OCI-LY1 (cell line): Measurements from ENCODE around the gene CRISP2.

Source experiments
- H2AFZ ChIP-seq: fragments of 200-600 bp; sonication (generic), shearing (Covaris generic); 2 replicates; pipeline ENCODE4 v1.6.0; 2014; ENCODE audit warnings: antibody characterized with exemption, mild to moderate bottlenecking, low read length
- H3F3A ChIP-seq: fragments of 200-600 bp; sonication (generic), shearing (Covaris generic); 2 replicates; pipeline ENCODE4 v1.6.0; 2014; ENCODE audit warnings: mild to moderate bottlenecking, antibody characterized with exemption, low read length, moderate library complexity; ENCODE audit not compliant: insufficient read depth
- H3K27ac ChIP-seq: fragments of 200-600 bp; sonication (generic); 2 replicates; pipeline ENCODE4 v1.5.1; 2014; ENCODE audit warnings: low read length, mixed run types, mild to moderate bottlenecking, low read depth; ENCODE audit not compliant: poor library complexity, severe bottlenecking
- H3K27me3 ChIP-seq: fragments of 200-600 bp; sonication (generic); 2 replicates; pipeline ENCODE4 v1.6.0; 2014; ENCODE audit warnings: antibody characterized with exemption, mild to moderate bottlenecking, low read length, moderate library complexity; ENCODE audit not compliant: insufficient read depth
- H3K36me3 ChIP-seq: fragments of 200-600 bp; sonication (generic); 2 replicates; pipeline ENCODE4 v1.6.1; 2014; ENCODE audit warnings: mild to moderate bottlenecking, antibody characterized with exemption, low read length, moderate library complexity, mixed read lengths; ENCODE audit not compliant: insufficient read depth
- H3K4me1 ChIP-seq: fragments of 200-600 bp; sonication (generic); 2 replicates; pipeline ENCODE4 v1.5.1; 2014; ENCODE audit warnings: mild to moderate bottlenecking, low read length, moderate library complexity; ENCODE audit not compliant: insufficient read depth, severe bottlenecking
- H3K4me2 ChIP-seq: fragments of 200-600 bp; sonication (generic), shearing (Covaris generic); 2 replicates; pipeline ENCODE4 v1.6.1; 2014; ENCODE audit warnings: low read length
- H3K4me3 ChIP-seq: fragments of 200-600 bp; sonication (generic); 2 replicates; pipeline ENCODE4 v1.5.1; 2014; ENCODE audit warnings: low read length, low read depth, mild to moderate bottlenecking, mixed read lengths; ENCODE audit not compliant: poor library complexity, severe bottlenecking
- H3K79me2 ChIP-seq: fragments of 200-600 bp; shearing (Covaris generic); 2 replicates; pipeline ENCODE4 v1.6.1; 2016; ENCODE audit warnings: mixed run types, low read length, mixed read lengths; ENCODE audit not compliant: insufficient read depth
- H3K9ac ChIP-seq: fragments of 200-600 bp; sonication (generic), shearing (Covaris generic); 2 replicates; pipeline ENCODE4 v1.6.1; 2014; ENCODE audit warnings: mild to moderate bottlenecking, low read length, mixed read lengths
- H3K9me2 ChIP-seq: fragments of 200-600 bp; sonication (generic), shearing (Covaris generic); 2 replicates; pipeline ENCODE4 v1.6.1; 2014; ENCODE audit warnings: low read depth, mild to moderate bottlenecking, low read length, mixed read lengths
- H3K9me3 ChIP-seq: fragments of 200-600 bp; shearing (Covaris generic); 2 replicates; pipeline ENCODE4 v1.6.1; 2014; ENCODE audit warnings: low read length, mixed read lengths
- H4K20me1 ChIP-seq: fragments of 200-600 bp; sonication (generic), shearing (Covaris generic); 2 replicates; pipeline ENCODE4 v1.6.0; 2016; ENCODE audit warnings: mild to moderate bottlenecking, low read length; ENCODE audit not compliant: insufficient read depth
- EZH2 ChIP-seq: fragments of 200-600 bp; sonication (generic), shearing (Covaris generic); IDR thresholded peaks from 2 replicates; pipeline ENCODE4 v1.8.0; 2017; ENCODE audit warnings: borderline replicate concordance, mixed run types, mild to moderate bottlenecking, antibody characterized with exemption, low read length, moderate library complexity, mixed read lengths
- TF ChIP-seq, protein P1 (sequence below): fragments of 200-600 bp; sonication (generic), shearing (Covaris generic); IDR thresholded peaks from 2 replicates; pipeline ENCODE4 v1.5.1; 2017; ENCODE audit warnings: mild to moderate bottlenecking, antibody characterized with exemption, low read length, moderate library complexity, mixed read lengths

CRISP2 gene

GRCh38 chr6:49739423-49739822 is 26.1 kb upstream of the CRISP2 start:
- Histone ChIP-seq H3K27me3 (no peaks in the 10 kb centered on the region), H3K4me1 (no peaks in the 10 kb centered on the region), H3K79me2 (no peaks in the 10 kb centered on the region), H3K9me2 (no peaks in the 10 kb centered on the region), H2AFZ (no peak overlapping the region), H4K20me1 (no peaks in the 10 kb centered on the region), H3K36me3 (no peaks in the 10 kb centered on the region), H3K4me2 (no peak overlapping the region), H3K4me3 (no peak overlapping the region), H3F3A (no peaks in the 10 kb centered on the region), H3K9me3 (no peaks in the 10 kb centered on the region), H3K27ac (no peak overlapping the region), H3K9ac (no peak overlapping the region)
- TF ChIP-seq, protein P1, sequence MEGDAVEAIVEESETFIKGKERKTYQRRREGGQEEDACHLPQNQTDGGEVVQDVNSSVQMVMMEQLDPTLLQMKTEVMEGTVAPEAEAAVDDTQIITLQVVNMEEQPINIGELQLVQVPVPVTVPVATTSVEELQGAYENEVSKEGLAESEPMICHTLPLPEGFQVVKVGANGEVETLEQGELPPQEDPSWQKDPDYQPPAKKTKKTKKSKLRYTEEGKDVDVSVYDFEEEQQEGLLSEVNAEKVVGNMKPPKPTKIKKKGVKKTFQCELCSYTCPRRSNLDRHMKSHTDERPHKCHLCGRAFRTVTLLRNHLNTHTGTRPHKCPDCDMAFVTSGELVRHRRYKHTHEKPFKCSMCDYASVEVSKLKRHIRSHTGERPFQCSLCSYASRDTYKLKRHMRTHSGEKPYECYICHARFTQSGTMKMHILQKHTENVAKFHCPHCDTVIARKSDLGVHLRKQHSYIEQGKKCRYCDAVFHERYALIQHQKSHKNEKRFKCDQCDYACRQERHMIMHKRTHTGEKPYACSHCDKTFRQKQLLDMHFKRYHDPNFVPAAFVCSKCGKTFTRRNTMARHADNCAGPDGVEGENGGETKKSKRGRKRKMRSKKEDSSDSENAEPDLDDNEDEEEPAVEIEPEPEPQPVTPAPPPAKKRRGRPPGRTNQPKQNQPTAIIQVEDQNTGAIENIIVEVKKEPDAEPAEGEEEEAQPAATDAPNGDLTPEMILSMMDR, result no peak
- TF ChIP-seq EZH2, result no peak

GRCh38 chr6:49736017-49736508 is 22.7 kb upstream of the CRISP2 start:
- H3F3A ChIP-seq, result no peaks in the 10 kb centered on the region
- TF ChIP-seq EZH2, result no peak
- TF ChIP-seq, protein P1, result no peak
- no peaks in the 10 kb centered on the region for H3K36me3 ChIP-seq
- no peaks in the 10 kb centered on the region for H3K9me3 ChIP-seq
- H2AFZ ChIP-seq, result no peak overlapping the region
- no peaks in the 10 kb centered on the region for H3K4me1 ChIP-seq
- H3K4me2 ChIP-seq, result no peak overlapping the region
- H3K4me3 ChIP-seq, result no peak overlapping the region
- no peak overlapping the region for H3K27ac ChIP-seq
- H3K9ac ChIP-seq, result no peak overlapping the region
- no peaks in the 10 kb centered on the region for H3K79me2 ChIP-seq
- H3K9me2 ChIP-seq, result no peaks in the 10 kb centered on the region
- H3K27me3 ChIP-seq, result no peaks in the 10 kb centered on the region
- no peaks in the 10 kb centered on the region for H4K20me1 ChIP-seq

DNA sequence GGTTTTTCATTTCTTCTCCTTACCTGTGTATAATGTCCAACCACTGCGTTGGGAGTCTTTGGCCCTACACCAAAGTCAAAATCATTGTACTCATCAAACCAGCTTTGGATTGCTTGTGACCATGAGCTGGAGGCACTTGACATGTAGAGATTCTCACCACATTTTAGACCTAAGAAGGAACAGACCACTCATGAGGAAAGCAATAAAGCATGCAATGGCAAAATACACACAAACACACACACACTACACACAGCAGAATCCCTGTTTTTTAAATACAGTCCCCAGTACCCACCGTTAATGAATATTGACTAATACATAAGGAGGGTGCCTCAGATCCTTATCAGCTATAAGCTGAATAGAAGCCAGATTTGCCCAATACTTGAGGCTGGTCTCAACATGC is 20.3 kb upstream of the CRISP2 start:
- Histone ChIP-seq H3K4me2 (no peak overlapping the region), H3K79me2 (no peaks in the 10 kb centered on the region), H3K9me3 (no peaks in the 10 kb centered on the region), H2AFZ (no peak overlapping the region), H3K36me3 (no peaks in the 10 kb centered on the region), H3K27me3 (no peaks in the 10 kb centered on the region), H3K9me2 (no peaks in the 10 kb centered on the region), H3K27ac (no peak overlapping the region), H4K20me1 (no peaks in the 10 kb centered on the region), H3K4me1 (no peaks in the 10 kb centered on the region), H3K9ac (no peak overlapping the region), H3F3A (no peaks in the 10 kb centered on the region), H3K4me3 (no peak overlapping the region)
- TF ChIP-seq, protein P1, result no peak
- TF ChIP-seq EZH2, result no peak
